ENCODE results near the gene VIPR2.

DNA sequence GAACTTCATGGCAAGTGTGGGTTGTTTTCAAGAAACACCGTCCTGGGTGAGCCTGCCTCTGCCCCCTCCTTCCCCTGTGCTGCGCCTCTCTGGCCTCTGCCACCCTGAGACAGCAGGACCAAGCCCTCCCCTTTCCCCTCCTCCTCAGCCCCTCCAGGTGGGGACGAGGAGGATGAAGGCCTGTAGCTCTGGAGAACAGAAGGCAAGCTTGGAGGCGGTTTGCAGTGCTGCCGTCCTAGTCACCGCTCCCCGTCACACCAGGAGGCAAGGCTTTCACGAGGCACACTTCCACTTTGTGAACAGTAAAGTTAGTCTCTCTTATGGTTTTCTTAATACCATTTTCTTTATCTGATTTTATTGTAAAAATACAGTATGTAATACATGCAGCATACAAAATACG, 8.8 kb upstream of the VIPR2 start:
- TF ChIP-seq POLR2A (IDR thresholded peaks at IDR 0.05): no peak
- TF ChIP-seq CTCF (IDR thresholded peaks at IDR 0.05): no peak
